ENCODE data around the gene FBXL5.
"Not testable (repeated sequence)": the region's sequence is repeated elsewhere in the genome, so short reads cannot be mapped to it uniquely, and the experiment has no call there.

FBXL5 gene

GRCh38 chr4:15651676-15652075, 3.5 kb downstream of the FBXL5 start:
- no peak for DNase-seq (ENCODE audit: low read depth)

DNA sequence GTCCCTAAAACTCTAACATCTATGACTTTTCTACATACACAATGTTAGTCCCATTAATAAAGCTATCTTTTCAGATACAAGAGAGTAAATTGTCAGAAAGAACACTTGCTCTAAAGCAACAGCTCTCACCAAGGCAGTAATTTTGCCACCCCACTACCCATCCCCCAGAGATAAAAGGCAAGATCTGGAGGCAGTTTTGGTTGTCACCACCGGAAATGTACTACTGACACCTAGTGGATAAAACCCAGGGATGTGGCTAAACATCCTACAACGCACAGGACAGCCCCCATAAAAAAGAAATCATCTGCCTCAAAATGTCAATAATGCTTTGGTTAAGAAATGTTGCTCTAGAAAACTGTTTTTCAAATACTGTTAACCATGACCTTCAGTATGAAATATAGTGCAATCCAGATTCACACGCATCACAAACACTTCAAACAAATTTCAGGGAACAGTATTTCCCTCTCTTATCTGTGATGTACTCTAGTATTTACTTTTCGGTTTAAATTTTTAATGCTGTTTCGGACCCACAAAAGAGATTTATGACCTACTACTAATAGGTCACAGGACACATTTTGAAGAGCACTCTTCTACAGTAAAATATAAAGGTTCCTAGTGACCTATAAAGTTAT, 5.1 kb downstream of the FBXL5 start:
- DNase-seq (ENCODE audit: low read depth) = peak; percentile 48

GRCh38 chr4:15648600-15648999, 6.6 kb downstream of the FBXL5 start:
- DNase-seq (ENCODE audit: low read depth) = no peak

DNA sequence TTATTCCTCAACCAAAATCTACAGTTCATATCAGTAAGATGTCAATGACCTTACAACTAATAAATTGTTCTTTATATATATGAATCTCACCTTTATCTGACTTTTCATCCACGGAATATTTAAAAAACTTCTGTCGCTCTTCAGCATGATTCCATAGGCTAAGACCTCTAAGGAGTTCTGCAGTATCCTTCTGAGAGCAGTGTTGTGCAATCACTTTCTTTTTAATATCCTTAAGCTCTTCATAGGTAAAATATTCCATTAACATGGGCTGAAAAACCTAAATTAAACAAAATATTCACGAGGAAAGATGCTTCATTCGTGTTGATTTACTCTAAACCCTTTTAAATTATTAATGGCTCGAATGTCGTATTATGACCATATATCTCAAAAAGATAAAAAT, 16.7 kb downstream of the FBXL5 start:
- no peak for DNase-seq (ENCODE audit: low read depth)

DNA sequence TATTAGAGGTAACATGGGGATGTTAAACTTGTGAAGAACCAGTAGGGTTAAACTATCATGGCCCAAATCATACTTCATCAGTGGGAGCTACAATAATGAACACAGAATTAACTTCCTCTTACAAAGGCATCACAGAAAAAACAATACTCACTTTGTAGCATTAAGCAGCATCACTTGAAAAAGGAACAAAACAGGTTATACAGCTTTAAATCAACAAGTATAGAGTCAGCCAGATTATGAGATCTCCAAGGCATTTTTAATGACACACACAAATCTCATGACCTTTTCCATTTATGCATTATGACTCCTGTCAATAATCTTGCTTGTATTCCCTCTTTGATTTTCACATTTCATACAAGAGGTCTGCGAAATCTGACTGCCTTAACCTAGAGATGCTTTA, 18.3 kb downstream of the FBXL5 start:
- DNase-seq (ENCODE audit: low read depth) = no peak

GRCh38 chr4:15617407-15617806, 37.8 kb downstream of the FBXL5 start:
- not testable (repeated sequence) for DNase-seq (ENCODE audit: low read depth)

DNA sequence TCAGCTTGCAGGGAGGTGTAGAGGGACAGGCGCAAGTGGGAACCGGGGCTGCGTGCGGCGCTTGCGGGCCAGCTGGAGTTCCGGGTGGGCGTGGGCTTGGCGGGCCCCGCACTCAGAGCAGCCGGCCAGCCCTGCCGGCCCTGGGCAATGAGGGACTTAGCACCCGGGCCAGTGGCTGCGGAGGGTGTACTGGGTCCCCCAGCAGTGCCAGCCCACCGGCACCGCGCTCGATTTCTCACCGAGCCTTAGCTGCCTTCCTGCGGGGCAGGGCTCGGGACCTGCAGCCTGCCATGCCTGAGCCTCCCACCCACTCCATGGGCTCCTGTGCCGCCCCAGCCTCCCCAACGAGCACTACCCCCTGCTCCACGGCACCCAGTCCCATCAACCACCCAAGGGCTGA, 40.3 kb downstream of the FBXL5 start:
- DNase-seq (ENCODE audit: low read depth) = not testable (repeated sequence)

DNA sequence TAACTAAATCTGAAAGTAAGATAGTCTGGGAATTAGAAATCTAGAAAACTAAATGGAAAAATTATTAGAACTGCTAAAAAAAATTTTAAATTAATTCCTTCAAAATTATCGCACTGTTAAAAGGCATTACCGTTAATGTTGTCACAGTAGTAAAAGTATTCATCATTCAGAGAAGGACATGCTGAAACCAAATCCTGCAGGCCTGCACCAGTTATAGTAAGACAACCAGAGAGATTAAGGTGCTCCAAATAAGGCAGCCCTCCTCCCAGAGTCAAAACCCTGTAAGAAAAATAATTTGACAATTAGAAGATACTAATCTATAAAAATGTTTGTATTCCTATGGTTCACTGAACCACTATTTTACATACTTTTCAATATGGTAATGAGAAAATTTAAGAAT, 43.0 kb downstream of the FBXL5 start:
- no peak for DNase-seq (ENCODE audit: low read depth)

DNA sequence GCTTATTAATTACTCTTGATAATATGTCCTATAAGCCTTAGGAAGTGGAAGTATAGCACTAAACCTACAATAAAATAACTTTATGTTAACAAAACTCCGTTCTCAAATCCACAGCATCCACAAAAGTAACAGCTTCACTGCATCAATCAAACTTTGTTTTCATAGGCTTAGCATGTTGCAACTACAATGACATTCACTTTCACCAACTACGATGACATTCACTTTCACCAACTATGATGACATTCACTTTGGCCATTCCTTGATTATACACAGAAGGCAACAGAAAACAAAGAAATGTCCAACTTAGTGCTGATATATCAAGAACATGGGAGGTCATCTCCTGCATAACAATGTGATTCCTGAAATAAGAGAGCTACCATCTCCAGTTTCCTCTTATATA, 44.3 kb downstream of the FBXL5 start:
- DNase-seq (ENCODE audit: low read depth) = no peak

GRCh38 chr4:15605537-15605936, 49.6 kb downstream of the FBXL5 start:
- no peak for DNase-seq (ENCODE audit: low read depth)

- DNase-seq (ENCODE audit: low read depth) = no peak
Measured at GRCh38 chr4:15601862-15602261, 53.3 kb downstream of the FBXL5 start.

DNA sequence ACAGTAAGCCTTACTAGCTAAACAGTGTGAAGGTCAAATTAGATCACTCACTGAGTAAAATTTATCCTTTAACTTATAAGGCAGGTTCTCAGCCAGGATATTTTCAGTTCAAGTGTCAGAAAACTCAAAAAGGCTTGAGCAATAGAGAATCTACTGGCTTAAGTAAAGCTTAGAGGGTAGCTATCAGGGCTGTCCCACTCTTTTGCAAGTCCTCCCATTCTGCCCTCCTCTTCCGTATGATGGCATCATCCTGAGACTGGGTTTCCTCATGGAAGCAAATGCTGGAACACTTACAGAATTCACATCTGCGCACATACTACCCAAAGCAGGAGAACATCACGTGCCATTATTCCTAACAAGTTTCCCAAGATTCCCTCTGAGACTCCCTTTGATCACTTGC, 55.0 kb downstream of the FBXL5 start:
- DNase-seq (ENCODE audit: low read depth) = no peak

DNA sequence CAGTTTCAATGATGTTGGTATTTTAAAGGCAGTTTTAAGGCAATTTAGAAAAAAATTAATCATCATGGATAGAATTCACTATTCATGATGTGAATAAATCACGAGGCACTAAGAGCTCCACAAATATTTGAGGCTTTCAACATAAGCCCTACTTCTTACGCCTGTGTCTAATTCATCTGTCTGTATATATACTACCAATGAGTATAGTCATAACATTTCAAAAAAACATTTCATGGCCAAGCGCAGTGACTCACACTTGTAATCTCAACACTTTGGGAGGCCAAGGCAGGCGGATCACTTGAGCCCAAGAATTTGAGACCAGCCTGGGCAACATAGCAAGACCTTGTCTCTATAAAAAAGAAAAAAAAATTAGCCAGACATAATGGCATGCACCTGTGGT, 56.5 kb downstream of the FBXL5 start:
- no peak for DNase-seq (ENCODE audit: low read depth)

DNA sequence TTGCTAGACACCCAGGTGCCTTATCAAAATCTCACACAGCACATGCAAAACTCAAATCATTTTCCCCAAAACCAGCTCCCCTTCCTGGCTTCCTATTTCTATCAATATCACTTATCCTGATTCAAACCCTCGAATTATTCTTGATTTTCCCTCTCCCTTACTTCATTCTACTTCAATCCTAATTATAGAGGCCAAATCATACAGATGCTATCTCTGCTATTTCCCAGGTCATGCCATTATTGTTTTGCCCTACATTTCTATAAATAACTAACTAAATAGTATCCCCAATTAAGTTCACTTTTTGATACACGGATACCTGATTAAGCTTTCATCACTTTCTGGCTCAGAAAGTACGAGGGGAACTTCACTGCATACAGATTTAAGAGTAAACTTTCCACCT, 62.4 kb downstream of the FBXL5 start:
- DNase-seq (ENCODE audit: low read depth) = no peak

GRCh38 chr4:15587649-15588048, 67.5 kb downstream of the FBXL5 start:
- no peak for DNase-seq (ENCODE audit: low read depth)

DNA sequence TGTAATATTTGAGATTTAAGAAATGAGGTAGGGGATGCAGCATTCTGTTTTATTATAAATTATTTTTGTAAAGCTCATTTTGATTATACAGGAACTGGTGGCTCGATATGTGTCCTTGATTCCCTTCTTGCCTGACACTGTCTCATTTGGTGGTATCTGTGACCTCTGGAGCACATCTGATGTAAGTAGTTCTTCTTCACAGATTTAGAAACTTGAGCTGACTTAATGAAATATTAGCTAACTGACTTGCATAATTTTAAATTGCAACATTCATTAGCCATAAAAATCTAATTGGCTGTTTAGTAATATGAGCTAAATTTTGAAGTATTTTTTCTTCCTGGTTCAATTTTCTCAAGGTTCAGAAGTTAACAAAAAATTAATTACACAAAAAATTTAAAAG, 69.1 kb downstream of the FBXL5 start:
- no peak for DNase-seq (ENCODE audit: low read depth)

DNA sequence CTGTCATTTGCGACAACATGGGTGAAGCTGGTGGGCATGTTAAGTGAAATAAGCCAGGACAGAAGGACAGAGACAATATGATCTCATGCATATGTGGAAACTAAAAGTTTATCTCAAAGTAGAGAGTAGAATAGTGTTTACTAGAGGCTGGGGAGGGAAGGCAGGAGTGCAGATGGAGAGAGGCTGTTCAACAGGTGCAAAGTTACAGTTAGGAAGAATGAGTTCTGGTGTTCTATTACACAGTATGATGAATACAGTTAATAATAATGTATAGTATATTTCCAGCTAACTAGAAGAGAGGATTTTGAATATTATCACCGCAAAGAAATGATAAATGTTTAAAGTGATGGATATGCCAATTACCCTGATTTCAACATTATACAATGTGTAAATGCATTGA, 69.8 kb downstream of the FBXL5 start:
- DNase-seq (ENCODE audit: low read depth) = no peak

GRCh38 chr4:15584785-15585184, 70.4 kb downstream of the FBXL5 start:
- no peak for DNase-seq (ENCODE audit: low read depth)

GRCh38 chr4:15577508-15577907, 77.6 kb downstream of the FBXL5 start:
- DNase-seq (ENCODE audit: low read depth) = no peak

DNA sequence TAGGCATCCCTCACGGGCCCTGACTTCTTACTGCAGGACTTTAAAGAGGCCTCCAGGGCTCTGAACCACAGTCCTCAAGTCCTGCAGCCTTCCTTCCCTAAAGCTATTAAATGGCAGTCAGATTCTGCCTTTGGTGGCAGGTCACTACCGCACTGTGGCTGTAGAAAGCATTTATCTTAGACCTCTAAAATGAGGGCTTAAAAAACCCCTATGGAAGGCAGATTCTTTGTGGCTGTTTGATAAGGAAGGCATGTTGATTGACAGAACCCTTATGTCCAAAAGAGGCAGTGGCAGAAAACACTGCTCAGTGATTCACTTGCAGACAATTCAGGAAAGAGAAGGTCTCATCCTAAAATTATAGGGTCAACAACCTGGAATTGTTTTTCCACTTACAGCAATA, 79.2 kb downstream of the FBXL5 start:
- no peak for DNase-seq (ENCODE audit: low read depth)

DNA sequence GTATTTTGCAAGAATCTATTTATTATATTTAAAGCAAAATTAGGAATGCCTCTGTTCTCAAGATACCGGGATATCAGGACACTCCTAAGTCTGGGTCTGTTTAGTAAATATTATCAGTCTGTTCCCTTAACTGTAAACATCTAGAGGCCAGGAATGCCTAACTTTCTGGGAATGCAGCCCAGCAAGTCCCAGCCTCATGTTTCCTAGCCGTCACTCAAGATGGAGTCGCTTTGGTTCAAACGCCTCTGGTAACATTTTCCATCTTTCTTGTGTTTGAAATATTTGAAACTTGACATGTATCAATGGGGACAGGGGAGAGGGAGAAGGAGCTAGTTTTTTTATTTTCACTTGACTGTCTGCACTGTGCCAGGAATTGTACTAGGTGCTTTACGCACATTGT, 85.4 kb downstream of the FBXL5 start:
- DNase-seq (ENCODE audit: low read depth) = no peak

DNA sequence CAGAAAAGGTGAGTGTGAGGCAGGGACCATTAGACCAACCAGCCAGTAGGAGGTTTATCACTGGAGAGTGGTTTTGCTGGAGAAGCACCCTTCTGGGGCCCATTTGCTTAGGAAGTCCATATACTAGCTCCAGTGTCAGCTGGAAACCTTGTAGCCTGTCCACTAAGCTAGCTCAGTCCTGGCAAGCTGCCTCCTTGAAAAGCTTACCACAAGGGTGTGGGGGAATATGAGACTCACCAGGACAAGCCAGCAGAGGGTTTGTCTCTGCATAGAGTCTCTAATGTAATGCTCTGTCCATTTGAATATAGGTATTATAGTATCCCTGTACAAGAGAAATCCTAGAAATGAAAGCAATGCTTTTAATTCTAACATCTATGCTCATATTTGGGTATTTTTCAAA, 86.3 kb downstream of the FBXL5 start:
- DNase-seq (ENCODE audit: low read depth) = no peak

DNA sequence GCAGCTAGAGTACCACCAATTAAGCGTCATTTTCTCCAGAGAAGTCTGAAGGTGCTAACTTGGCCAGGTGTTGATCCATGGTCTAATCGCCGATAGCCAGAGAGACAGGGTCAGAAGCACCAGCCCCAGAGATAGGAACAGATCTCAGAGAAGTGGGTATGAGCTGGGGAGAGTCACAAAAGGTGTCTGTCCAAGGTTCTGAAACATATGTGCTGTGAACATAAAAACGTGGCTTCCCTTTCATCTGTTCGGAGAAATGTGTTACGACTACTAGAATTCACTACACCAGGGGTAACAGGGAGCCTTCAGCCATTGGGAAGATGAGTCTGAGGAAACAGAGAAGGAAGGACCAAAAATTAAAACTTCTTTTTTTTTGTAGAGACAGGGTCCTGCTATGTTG, 91.3 kb downstream of the FBXL5 start:
- no peak for DNase-seq (ENCODE audit: low read depth)

- no peak for DNase-seq (ENCODE audit: low read depth)
Measured at GRCh38 chr4:15562623-15563022, 92.5 kb downstream of the FBXL5 start.

- no peak for DNase-seq (ENCODE audit: low read depth)
Measured at GRCh38 chr4:15562114-15562513, 93.0 kb downstream of the FBXL5 start.
